H1 (cell line): ENCODE results near the gene NAA10. TPM values are rescaled to one million over a fixed set of nuclear protein-coding genes. Genes with fewer than 3 reads are reported as not detected.

ENCODE experiments used
- CTCF ChIA-PET: fragments of 300-600 bp; sonication (Branson Sonifier 250); formaldehyde crosslinking; loops from one replicate; lab custom pipeline; 2021; ENCODE audit not compliant: partially characterized antibody; lab: Charles Lee
- POLR2A ChIA-PET: fragments of 300-600 bp; sonication (Branson Sonifier 250); formaldehyde crosslinking; loops from one replicate; lab custom pipeline; 2021; ENCODE audit warnings: inconsistent platforms; ENCODE audit not compliant: partially characterized antibody; lab: Charles Lee
- DNase-seq, 2 experiments: peaks; one replicate each; pipeline versions ENCODE4 v3.0.0 to v3.0.0-alpha.2; 2010 to 2022; ENCODE audit warnings: low spot score in 2 of 2, low read depth in 1 of 2, mixed read lengths in 1 of 2
- FAIRE-seq: peaks from 2 replicates; lab custom pipeline; 2011; peaks lifted over from hg19 to GRCh38; lab: Jason Lieb, UNC
- H2AFZ ChIP-seq: 2 replicates; pipeline ENCODE4 v1.8.1; 2012; ENCODE audit warnings: low read length, inconsistent platforms
- H2AK5ac ChIP-seq: 2 replicates; pipeline ENCODE4 v1.6.1; 2013; ENCODE audit warnings: low read depth, low read length
- H2BK120ac ChIP-seq: replicated peaks from 2 replicates; pipeline ENCODE3; 2013; ENCODE audit warnings: low read depth, low read length, inconsistent platforms
- H2BK12ac ChIP-seq: 2 replicates; pipeline ENCODE4 v1.6.1; 2013; ENCODE audit warnings: low read depth, low read length
- H2BK15ac ChIP-seq: 2 replicates; pipeline ENCODE4 v1.6.1; 2013; ENCODE audit warnings: low read length
- H2BK20ac ChIP-seq: 2 replicates; pipeline ENCODE4 v1.6.1; 2013; ENCODE audit warnings: low read length
- H2BK5ac ChIP-seq: 2 replicates; pipeline ENCODE4 v1.6.1; 2013; ENCODE audit warnings: low read depth, low read length
- H3K14ac ChIP-seq: 2 replicates; pipeline ENCODE4 v1.6.1; 2013; ENCODE audit warnings: inconsistent platforms; ENCODE audit not compliant: insufficient read length
- H3K18ac ChIP-seq: 2 replicates; pipeline ENCODE4 v1.6.1; 2013; ENCODE audit warnings: low read length; ENCODE audit errors: extremely low read depth
- H3K23ac ChIP-seq: 2 replicates; pipeline ENCODE4 v1.6.1; 2013; ENCODE audit warnings: inconsistent platforms; ENCODE audit not compliant: insufficient read length
- H3K23me2 ChIP-seq: 2 replicates; pipeline ENCODE4 v1.6.1; 2013; ENCODE audit warnings: low read depth, low read length
- H3K27ac ChIP-seq: 2 replicates; pipeline ENCODE4 v1.6.1; 2011; ENCODE audit warnings: low read depth, low read length, inconsistent platforms
- H3K27me3 ChIP-seq, 4 experiments: replicated peaks in 1 of 4; 1 replicate in 1 of 4; 2 replicates in 3 of 4; pipeline versions ENCODE4 v1.6.1 to v1.8.1; 2011 to 2013; ENCODE audit warnings: low read length in 3 of 4, mild to moderate bottlenecking in 3 of 4, inconsistent platforms in 2 of 4, mixed read lengths in 2 of 4, moderate library complexity in 1 of 4; ENCODE audit not compliant: control insufficient read depth in 3 of 4, insufficient read depth in 3 of 4; ENCODE audit errors: extremely low read depth in 1 of 4
- H3K36me3 ChIP-seq, 4 experiments: 2 replicates each; pipeline versions ENCODE4 v1.6.1 to v1.8.1; 2011 to 2013; ENCODE audit warnings: mild to moderate bottlenecking in 4 of 4, low read length in 3 of 4, moderate library complexity in 2 of 4, control low read depth in 1 of 4, inconsistent platforms in 1 of 4; ENCODE audit not compliant: insufficient read depth in 4 of 4, control insufficient read depth in 2 of 4
- H3K4ac ChIP-seq: replicated peaks from 2 replicates; pipeline ENCODE3; 2013; ENCODE audit warnings: low read length, low read depth, mixed read lengths, inconsistent platforms; ENCODE audit not compliant: insufficient read length
- H3K4me1 ChIP-seq, 4 experiments: replicated peaks in 1 of 4; 1 replicate in 1 of 4; 2 replicates in 3 of 4; pipeline versions ENCODE4 v1.6.1 to v1.8.1; 2011 to 2013; ENCODE audit warnings: low read length in 3 of 4, inconsistent platforms in 2 of 4, mixed read lengths in 1 of 4; ENCODE audit not compliant: insufficient read depth in 4 of 4, control insufficient read depth in 3 of 4
- H3K4me2 ChIP-seq, 2 experiments: 2 replicates each; pipeline versions ENCODE4 v1.6.1 to v1.8.1; 2011 to 2013; ENCODE audit warnings: low read depth in 2 of 2, low read length in 2 of 2, control low read depth in 1 of 2, inconsistent platforms in 1 of 2, mild to moderate bottlenecking in 1 of 2; ENCODE audit not compliant: insufficient read depth in 1 of 2
- H3K4me3 ChIP-seq, 4 experiments: fragments of 200-600, 300-600 bp in 1 of 4; sonication (generic), shearing (Covaris generic), sonication (Bioruptor Twin) in 1 of 4; 2 replicates each; pipeline versions ENCODE4 v1.5.1 to v1.8.1; 2011 to 2016; ENCODE audit warnings: low read length in 4 of 4, low read depth in 3 of 4, control low read depth in 2 of 4, inconsistent platforms in 2 of 4, mild to moderate bottlenecking in 2 of 4, mixed read lengths in 1 of 4, moderate library complexity in 1 of 4; ENCODE audit not compliant: insufficient read depth in 2 of 4; ENCODE audit errors: extremely low read depth in 1 of 4
- H3K56ac ChIP-seq: replicated peaks from 2 replicates; pipeline ENCODE3; 2013; ENCODE audit warnings: low read depth, mild to moderate bottlenecking, mixed read lengths, low read length, inconsistent platforms; ENCODE audit not compliant: insufficient read length
- H3K79me1 ChIP-seq: 2 replicates; pipeline ENCODE4 v1.6.1; 2013; ENCODE audit warnings: low read depth, low read length, control low read depth
- H3K79me2 ChIP-seq, 2 experiments: 2 replicates each; pipeline versions ENCODE4 v1.6.1 to v1.8.1; 2012 to 2013; ENCODE audit warnings: low read length in 2 of 2, mild to moderate bottlenecking in 2 of 2, inconsistent platforms in 1 of 2; ENCODE audit not compliant: insufficient read depth in 2 of 2, control insufficient read depth in 1 of 2
- H3K9ac ChIP-seq, 4 experiments: replicated peaks in 1 of 4; 1 replicate in 1 of 4; 2 replicates in 3 of 4; pipeline versions ENCODE4 v1.6.1 to v1.8.1; 2011 to 2013; ENCODE audit warnings: low read depth in 3 of 4, low read length in 3 of 4, control low read depth in 2 of 4, mild to moderate bottlenecking in 2 of 4, moderate library complexity in 2 of 4, inconsistent platforms in 1 of 4; ENCODE audit errors: extremely low read depth in 1 of 4
- H3K9me3 ChIP-seq, 2 experiments: 2 replicates each; pipeline versions ENCODE4 v1.6.1 to v1.8.1; 2012 to 2013; ENCODE audit warnings: mild to moderate bottlenecking in 2 of 2, moderate library complexity in 2 of 2, control low read depth in 1 of 2, inconsistent platforms in 1 of 2, low read depth in 1 of 2, low read length in 1 of 2, mixed read lengths in 1 of 2; ENCODE audit not compliant: insufficient read depth in 2 of 2
- H4K20me1 ChIP-seq, 2 experiments: replicated peaks in 1 of 2; 2 replicates each; pipeline versions ENCODE3 to v1.8.1; 2011 to 2013; ENCODE audit warnings: inconsistent platforms in 2 of 2, low read length in 2 of 2, mild to moderate bottlenecking in 1 of 2; ENCODE audit not compliant: insufficient read depth in 2 of 2, control insufficient read depth in 1 of 2
- H4K5ac ChIP-seq: 2 replicates; pipeline ENCODE4 v1.6.1; 2013; ENCODE audit warnings: low read length, low read depth, mixed read lengths, inconsistent platforms; ENCODE audit not compliant: insufficient read length
- H4K8ac ChIP-seq: 2 replicates; pipeline ENCODE4 v1.8.0; 2013; ENCODE audit warnings: mild to moderate bottlenecking, moderate library complexity, low read length, inconsistent platforms; ENCODE audit not compliant: insufficient read depth; ENCODE audit errors: extremely low read depth
- H4K91ac ChIP-seq: replicated peaks from 2 replicates; pipeline ENCODE3; 2013; ENCODE audit warnings: low read length, mixed read lengths, inconsistent platforms; ENCODE audit not compliant: insufficient read length
- HDAC6 ChIP-seq: IDR thresholded peaks from one replicate; pipeline ENCODE4 v1.7.1; 2012; ENCODE audit warnings: low read depth, mild to moderate bottlenecking, inconsistent platforms, low read length, moderate library complexity
- NRF1 ChIP-seq: IDR thresholded peaks from 2 replicates; pipeline ENCODE4 v1.6.1; 2011; ENCODE audit warnings: mild to moderate bottlenecking, low read depth, low read length, improper control_type of control experiment
- RNF2 ChIP-seq: fragments of 200-900, 300-1000 bp; sonication (generic); IDR thresholded peaks from 2 replicates; pipeline ENCODE4 v1.7.1; 2016; ENCODE audit warnings: borderline replicate concordance, low read depth, mild to moderate bottlenecking, antibody characterized with exemption, low read length; ENCODE audit not compliant: poor library complexity, severe bottlenecking; ENCODE audit errors: missing control alignments
- SUZ12 ChIP-seq: fragments of 200-600 bp; sonication (generic); IDR thresholded peaks from 2 replicates; pipeline ENCODE4 v1.6.1; 2012; ENCODE audit warnings: mild to moderate bottlenecking, inconsistent platforms, low read length, moderate library complexity, mixed read lengths
- TAF1 ChIP-seq: IDR thresholded peaks from 2 replicates; pipeline ENCODE4 v1.6.1; 2011; ENCODE audit warnings: mild to moderate bottlenecking, low read depth, low read length
- TCF12 ChIP-seq: IDR thresholded peaks from 2 replicates; pipeline ENCODE4 v1.6.1; 2011; ENCODE audit warnings: low read depth, mild to moderate bottlenecking, low read length
- WGBS, 2 experiments: shearing (Covaris generic) in 1 of 2; methylation state at CpG; one replicate each; pipeline versions ENCODE4 v1.1.6 to v1.1.7; 2013 to 2015; ENCODE audit warnings: low lambda C conversion rate in 2 of 2, mixed read lengths in 2 of 2, inconsistent platforms in 1 of 2, low coverage in 1 of 2, missing lambda C conversion rate in 1 of 2; ENCODE audit not compliant: insufficient replicate concordance in 2 of 2, insufficient coverage in 1 of 2, insufficient read length in 1 of 2; ENCODE audit errors: extremely low coverage in 1 of 2, missing lambda C conversion rate in 1 of 2; 5-methylcytosine and 5-hydroxymethylcytosine counted together
- polyA plus RNA-seq, 7 experiments: library from polyadenylated mRNA; depleted of rRNA in 3 of 7; stranded (reverse) in 5 of 7; unstranded in 2 of 7; fragments of >200 nt in 5 of 7; fragments of 200-250 nt in 2 of 7; gene quantifications; 1 replicate in 5 of 7; 2 replicates in 1 of 7; 4 replicates in 1 of 7; pipeline versions ENCODE4 v1.2.1 to v1.2.3, GENCODE V29; 2011 to 2013; ENCODE audit warnings: missing spikeins in 2 of 7, mixed read lengths in 2 of 7
- total RNA-seq: library from RNA; stranded (reverse); fragmentation: NEBNext Ultra II Directional; extraction: Animal tissue kit (Norgen Biotek cat#: 25700); gene quantifications from 2 replicates; pipeline ENCODE4 v1.2.1, GENCODE V29; 2021
- TF ChIP-seq, protein P1 (sequence below), 3 experiments: IDR thresholded peaks; 1 replicate in 2 of 3; 2 replicates in 1 of 3; pipeline versions ENCODE4 v1.5.1 to v1.6.1; 2011; ENCODE audit warnings: low read length in 3 of 3, mild to moderate bottlenecking in 3 of 3, inconsistent platforms in 2 of 3, low read depth in 1 of 3, moderate library complexity in 1 of 3; ENCODE audit not compliant: insufficient read depth in 1 of 3; ENCODE audit errors: control extremely low read depth in 1 of 3

NAA10 gene
- total and polyA plus RNA-seq, 2 of the 8 experiments (the other 6 are each of a cell fraction or from before 2014, with no cell fraction given) = 80.4 to 98.8 TPM

DNA sequence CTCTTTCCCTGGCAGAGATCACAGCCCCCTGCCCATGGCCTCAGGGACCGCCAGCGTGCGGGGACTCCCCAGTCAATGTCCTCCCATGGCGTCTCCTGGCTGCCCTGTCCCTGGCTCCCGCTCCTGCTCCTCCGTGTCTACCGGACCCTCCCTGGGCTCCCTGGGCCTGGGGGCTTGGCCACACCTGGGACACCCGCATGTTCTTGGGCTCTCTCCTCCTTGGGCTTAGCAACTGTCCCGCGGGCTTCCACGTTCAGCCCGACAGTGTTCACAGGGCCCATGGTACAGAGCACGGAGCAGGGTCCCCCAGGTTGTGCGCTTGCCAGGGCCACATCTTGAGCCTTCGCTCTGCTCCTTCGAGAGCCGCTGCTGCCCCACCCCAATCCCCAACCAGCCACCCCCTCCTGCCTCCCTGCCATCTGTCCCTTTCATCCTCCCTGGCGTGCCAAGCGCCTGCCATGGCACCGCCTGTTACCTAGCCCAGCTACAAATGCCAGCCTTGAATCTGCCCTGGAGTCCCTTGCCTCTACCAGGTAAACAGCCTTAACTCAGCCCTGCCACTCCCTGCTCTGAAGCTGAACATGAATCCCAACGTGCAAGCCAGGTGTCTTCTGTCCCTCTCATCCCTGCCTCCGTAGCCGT, 26.5 kb downstream of the NAA10 start:
- no peaks in the 10 kb centered on the region for H3K23me2 ChIP-seq
- no peak overlapping the region for H4K91ac ChIP-seq
- no peak overlapping the region for H2BK5ac ChIP-seq
- no peak overlapping the region for H4K5ac ChIP-seq
- no peak overlapping the region for H3K56ac ChIP-seq
- FAIRE-seq (no peak), DNase-seq (no peak)
- no peak overlapping the region for H3K23ac ChIP-seq
- ChIA-PET POLR2A (interaction anchor here (0.6 to 2.1 kb wide), 7 partner anchors 10 to 83 kb away, joined by 3 to 10 read pairs (median 3); partner anchors contain the start of gene ARHGAP4), CTCF (interaction anchor here (0.7 to 5.7 kb wide), 7 partner anchors 15 to 145 kb away, joined by 3 to 65 read pairs (median 3); partner anchors contain the start of genes ARHGAP4 and PLXNB3)
- H3K4ac ChIP-seq = no peak overlapping the region
- H3K18ac ChIP-seq = no peak overlapping the region
- H4K20me1 ChIP-seq = peaks cover 0 to under 1% of the 10 kb centered on the region in 2 experiments
- no peak overlapping the region for H3K4me2 ChIP-seq
- no peak overlapping the region for H3K14ac ChIP-seq
- H3K27me3 ChIP-seq = no peaks in the 10 kb centered on the region
- H3K79me1 ChIP-seq = no peaks in the 10 kb centered on the region
- H4K8ac ChIP-seq = no peak overlapping the region
- no peak overlapping the region for H2BK20ac ChIP-seq
- TF ChIP-seq HDAC6 (no peak), RNF2 (no peak), TCF12 (no peak), TAF1 (no peak), NRF1 (no peak), SUZ12 (no peak)
- TF ChIP-seq, protein P1, sequence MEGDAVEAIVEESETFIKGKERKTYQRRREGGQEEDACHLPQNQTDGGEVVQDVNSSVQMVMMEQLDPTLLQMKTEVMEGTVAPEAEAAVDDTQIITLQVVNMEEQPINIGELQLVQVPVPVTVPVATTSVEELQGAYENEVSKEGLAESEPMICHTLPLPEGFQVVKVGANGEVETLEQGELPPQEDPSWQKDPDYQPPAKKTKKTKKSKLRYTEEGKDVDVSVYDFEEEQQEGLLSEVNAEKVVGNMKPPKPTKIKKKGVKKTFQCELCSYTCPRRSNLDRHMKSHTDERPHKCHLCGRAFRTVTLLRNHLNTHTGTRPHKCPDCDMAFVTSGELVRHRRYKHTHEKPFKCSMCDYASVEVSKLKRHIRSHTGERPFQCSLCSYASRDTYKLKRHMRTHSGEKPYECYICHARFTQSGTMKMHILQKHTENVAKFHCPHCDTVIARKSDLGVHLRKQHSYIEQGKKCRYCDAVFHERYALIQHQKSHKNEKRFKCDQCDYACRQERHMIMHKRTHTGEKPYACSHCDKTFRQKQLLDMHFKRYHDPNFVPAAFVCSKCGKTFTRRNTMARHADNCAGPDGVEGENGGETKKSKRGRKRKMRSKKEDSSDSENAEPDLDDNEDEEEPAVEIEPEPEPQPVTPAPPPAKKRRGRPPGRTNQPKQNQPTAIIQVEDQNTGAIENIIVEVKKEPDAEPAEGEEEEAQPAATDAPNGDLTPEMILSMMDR (IDR thresholded peaks at IDR 0.05; ENCODE audit: control extremely low read depth in 1 of 3, insufficient read depth in 1 of 3, low read depth in 1 of 3, low read length in 3 of 3) = no peak
- WGBS, 2 experiments = 88% methylated on average over 7 of the region's 23 CpGs; no CpG with 5 or more reads in 1 of the 2 experiments
- peaks cover 0 to 6% (median 0%) of the 10 kb centered on the region in 4 experiments; a peak in 1 of 7 replicates for H3K4me1 ChIP-seq
- H2BK15ac ChIP-seq = no peak overlapping the region
- no peak overlapping the region for H3K9ac ChIP-seq
- H3K9me3 ChIP-seq = no peaks in the 10 kb centered on the region
- H3K79me2 ChIP-seq = no peaks in the 10 kb centered on the region
- no peak overlapping the region for H2BK12ac ChIP-seq
- no peak overlapping the region for H2BK120ac ChIP-seq
- no peaks in the 10 kb centered on the region; a peak in 1 of 8 replicates for H3K36me3 ChIP-seq
- H3K4me3 ChIP-seq = no peak overlapping the region
- no peak overlapping the region for H2AK5ac ChIP-seq
- no peak overlapping the region for H2AFZ ChIP-seq
- H3K27ac ChIP-seq = no peak overlapping the region
